Stimulated activated CD4-positive, alpha-beta T cell treated with anti-CD3 and anti-CD28 coated beads, Interleukin-4, amount 100 ng/mL, for 4 hours (primary cell): ENCODE data around the gene KCNIP1.

Source experiments
- DNase-seq, 2 experiments: peaks; one replicate each; pipeline ENCODE4 v3.0.0-alpha.2; 2020

Gene KCNIP1

DNA sequence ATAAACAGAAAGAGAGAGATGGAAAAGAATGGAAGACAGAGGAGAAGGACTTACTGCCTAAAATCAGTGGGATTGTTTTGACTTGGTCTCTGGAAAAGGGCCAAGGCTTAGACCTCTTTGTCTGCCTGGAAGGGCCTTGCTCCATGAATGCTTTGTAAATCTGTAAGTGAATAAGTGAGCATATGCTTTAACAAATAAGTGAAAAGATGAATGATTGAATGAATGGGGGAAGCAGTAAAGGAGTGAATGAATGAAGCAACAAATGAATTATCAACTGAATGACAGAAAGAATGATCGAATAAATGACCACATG is 5.5 kb downstream of the KCNIP1 start:
- no peak for DNase-seq

DNA sequence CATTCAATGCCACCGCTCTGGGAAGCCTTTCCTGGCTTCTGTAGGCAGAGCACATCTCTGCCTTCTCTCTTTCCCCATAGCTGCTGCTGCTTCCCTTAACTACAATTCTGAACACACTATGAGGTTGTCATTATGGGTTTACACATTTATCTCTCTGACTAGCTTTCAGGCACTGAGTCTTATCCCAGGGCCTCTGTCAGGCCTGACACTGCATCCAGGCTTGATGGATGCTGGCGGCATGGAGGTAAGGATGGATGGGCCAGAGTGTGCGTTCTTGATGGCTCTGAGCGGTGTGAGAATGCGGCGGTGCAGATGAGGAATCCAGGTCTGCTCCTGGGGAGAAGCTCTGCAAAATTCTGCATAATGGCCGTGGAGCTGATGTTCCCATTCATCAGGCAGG is 6.3 kb downstream of the KCNIP1 start:
- no peak for DNase-seq

DNA sequence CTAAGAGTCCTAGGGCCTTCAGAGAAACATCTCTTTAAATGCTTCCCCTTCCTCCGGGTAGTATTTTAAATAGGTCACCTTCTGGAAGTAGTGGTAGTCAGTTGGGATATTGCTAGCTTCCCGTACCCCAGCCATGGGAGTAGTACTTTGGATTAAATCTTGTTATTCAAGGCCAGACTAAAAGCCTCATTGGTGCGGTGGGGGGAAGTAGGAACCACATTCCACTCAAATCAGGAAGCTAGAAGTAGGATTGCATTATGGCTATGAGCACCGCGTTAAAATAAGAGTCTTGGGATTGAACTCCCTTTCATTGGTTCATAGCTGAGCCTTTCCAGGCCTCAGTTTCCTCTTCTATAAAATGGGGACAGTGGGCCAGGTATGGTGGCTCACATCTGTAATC is 6.7 kb downstream of the KCNIP1 start:
- DNase-seq, result no peak

GRCh38 chr5:170511551-170512258 is 7.9 kb downstream of the KCNIP1 start:
- DNase-seq, result no peak

- DNase-seq, result no peak
Observed at GRCh38 chr5:170513856-170514525, 10.2 kb downstream of the KCNIP1 start.

- no peak for DNase-seq
Observed at GRCh38 chr5:170517411-170517810, 13.6 kb downstream of the KCNIP1 start.

GRCh38 chr5:170518277-170518676 is 14.5 kb downstream of the KCNIP1 start:
- no peak for DNase-seq

- no peak for DNase-seq
Observed at GRCh38 chr5:170519549-170519948, 15.7 kb downstream of the KCNIP1 start.

DNA sequence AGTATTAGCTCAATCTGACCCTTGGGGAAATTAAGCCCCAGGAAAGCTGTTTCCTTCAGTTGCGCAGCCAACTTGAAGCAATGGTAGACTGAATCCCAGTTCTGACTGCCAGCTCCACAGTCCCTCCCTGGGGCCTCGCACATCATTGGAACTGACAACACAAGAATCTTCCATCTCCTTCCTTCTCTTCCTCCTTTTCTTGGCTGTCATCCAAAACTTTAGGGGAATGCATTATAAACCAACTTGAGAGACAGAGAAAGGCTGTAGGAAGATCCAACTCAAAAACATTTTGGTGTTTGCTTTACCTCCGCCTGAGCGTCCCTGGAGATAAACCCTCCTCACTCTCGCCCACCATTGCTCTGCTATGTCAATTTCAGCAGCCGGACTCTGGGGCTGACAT is 16.6 kb downstream of the KCNIP1 start:
- no peak for DNase-seq

DNA sequence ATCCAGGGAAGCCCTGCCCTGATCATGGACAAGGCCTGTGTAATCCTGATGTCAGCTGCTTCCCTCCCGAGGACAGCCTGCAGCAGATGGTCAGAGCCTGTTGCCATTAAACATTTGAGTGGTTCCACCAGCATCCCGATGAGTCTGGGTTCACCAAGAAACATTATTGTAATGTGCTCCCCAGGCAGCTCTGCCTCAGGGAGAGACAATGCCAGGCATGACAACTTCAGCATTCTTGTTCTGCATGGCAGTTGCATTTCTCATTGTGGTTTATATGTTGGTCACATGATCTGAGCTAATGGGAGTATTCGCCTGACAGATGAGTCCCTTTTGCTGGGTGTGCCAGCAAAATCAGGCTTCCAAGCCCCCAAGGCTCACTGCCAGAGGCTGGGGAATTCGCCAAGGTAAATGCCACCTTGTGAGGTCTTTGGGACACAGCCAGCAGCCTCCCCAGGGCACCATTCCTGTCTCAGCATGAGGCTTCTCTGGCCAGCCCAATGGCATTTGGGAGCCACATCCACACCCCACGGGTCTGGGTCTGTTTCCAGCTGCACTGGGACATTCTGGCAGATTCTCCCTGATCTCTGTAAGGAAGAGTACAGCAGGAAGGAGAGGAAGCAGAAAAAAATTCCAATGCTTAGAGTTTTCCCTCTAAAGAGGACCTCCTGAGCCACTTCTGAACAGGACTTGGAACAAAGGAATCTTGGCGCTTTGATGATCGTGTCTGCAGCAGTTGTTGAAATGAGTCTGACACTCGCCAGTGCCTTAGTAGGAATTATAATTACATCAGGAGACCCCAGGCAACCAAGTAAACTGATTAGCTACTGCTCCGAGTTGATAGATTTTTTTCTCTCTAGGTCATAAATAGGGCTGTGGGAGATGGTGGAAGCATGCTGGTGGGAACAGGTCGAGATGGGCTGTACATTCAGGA is 18.7 kb downstream of the KCNIP1 start:
- no peak for DNase-seq

DNA sequence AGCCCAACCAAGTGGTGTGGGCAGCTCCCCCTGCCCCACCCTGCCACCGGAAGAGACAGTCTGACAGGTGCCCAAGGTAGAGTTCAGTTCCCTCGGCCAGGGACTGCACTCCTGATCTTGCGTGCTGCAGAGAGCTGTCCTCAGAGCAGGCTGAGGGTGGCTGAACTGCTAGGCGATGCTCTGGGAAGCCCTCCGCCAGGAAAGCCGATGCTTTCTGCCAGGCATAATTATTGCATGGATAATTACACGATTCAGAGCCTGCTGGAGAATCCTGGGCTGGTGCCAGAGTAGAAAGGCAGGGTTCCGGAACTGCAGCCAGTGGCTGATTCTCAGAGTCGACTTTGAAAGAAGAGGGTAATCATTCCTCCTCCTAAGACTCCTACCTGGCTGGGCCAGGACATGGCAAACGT is 19.3 kb downstream of the KCNIP1 start:
- DNase-seq, result no peak

- no peak for DNase-seq
Observed at GRCh38 chr5:170523830-170524229, 20.0 kb downstream of the KCNIP1 start.

DNA sequence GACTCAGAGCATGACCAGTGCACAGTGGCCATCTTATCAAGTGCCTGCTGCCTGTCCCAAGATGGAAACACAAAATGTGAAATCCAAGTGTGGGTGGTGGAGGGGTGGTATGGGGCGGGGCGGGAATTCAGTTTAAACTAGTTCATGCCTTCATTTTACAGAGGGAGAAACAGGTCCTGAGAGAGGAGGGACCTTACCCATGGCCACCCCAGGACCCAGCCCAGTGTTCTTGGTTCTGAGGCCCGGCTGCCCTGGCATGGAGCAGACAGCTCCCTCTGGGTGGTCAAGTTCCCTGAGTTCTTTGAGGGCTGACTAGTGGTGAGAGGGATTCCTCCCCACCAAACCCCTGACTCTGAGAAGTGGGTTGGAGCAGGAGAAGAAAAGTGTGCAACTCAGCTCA is 20.8 kb downstream of the KCNIP1 start:
- no peak for DNase-seq

DNA sequence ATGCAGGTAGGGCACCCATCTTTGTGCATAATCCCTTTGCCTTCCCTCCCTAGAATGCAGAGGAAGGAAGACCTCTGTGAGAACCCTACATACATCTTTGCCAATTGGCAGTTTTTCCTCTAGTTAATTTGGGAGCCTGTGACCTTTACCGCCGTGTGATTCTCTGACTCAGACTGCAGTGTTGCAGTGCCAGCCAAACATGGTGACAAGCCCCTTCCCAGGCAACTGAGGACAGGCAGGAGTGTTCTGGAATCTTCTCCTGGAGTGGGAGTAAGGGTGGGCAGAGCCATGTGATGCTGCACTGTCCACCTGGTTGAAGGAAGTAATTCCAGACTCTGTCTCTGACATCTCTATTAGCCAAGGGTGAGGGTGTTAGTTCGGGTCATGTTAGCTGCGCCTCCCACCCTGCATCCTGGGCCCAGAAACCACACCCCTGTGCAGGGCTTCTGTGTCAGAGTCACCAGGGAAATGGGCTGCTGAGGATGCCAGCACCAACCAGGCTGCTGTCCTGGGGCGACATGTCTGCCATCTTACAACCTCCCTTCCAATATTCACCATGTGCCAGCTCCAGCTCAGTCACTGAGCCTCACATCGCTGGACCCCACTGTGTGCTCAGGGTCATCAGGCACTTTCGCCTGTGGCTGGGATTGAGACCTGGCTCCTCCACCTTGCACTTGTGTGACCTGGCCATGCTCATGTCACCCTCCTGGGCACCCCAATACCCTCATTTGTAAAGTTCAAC is 21.8 kb downstream of the KCNIP1 start:
- no peak for DNase-seq

GRCh38 chr5:170527991-170528390 is 24.2 kb downstream of the KCNIP1 start:
- DNase-seq, result no peak

- no peak for DNase-seq
Observed at GRCh38 chr5:170528976-170529375, 25.2 kb downstream of the KCNIP1 start.

GRCh38 chr5:170532935-170533334 is 29.1 kb downstream of the KCNIP1 start:
- DNase-seq, result no peak

- DNase-seq, result no peak
Observed at GRCh38 chr5:170533383-170533782, 29.6 kb downstream of the KCNIP1 start.

GRCh38 chr5:170534177-170534576 is 30.4 kb downstream of the KCNIP1 start:
- DNase-seq, result no peak

- no peak for DNase-seq
Observed at GRCh38 chr5:170534941-170535340, 31.1 kb downstream of the KCNIP1 start.

GRCh38 chr5:170536525-170536924 is 32.7 kb downstream of the KCNIP1 start:
- DNase-seq, result no peak

- DNase-seq, result no peak
Observed at GRCh38 chr5:170537451-170538095, 33.8 kb downstream of the KCNIP1 start.

- DNase-seq, result no peak
Observed at GRCh38 chr5:170538096-170538465, 34.3 kb downstream of the KCNIP1 start.
